WI38 (cell line): ENCODE measurements around the gene APOL1.

ENCODE experiments used
- H3K4me3 ChIP-seq: 2 replicates; pipeline ENCODE4 v1.5.1; 2011; ENCODE audit warnings: low read depth, mild to moderate bottlenecking, control low read depth, low read length
- TF ChIP-seq, protein P1 (sequence below): IDR thresholded peaks from 2 replicates; pipeline ENCODE4 v1.5.1; 2012; ENCODE audit warnings: low read depth, mild to moderate bottlenecking, control low read depth, low read length

The APOL1 gene

DNA sequence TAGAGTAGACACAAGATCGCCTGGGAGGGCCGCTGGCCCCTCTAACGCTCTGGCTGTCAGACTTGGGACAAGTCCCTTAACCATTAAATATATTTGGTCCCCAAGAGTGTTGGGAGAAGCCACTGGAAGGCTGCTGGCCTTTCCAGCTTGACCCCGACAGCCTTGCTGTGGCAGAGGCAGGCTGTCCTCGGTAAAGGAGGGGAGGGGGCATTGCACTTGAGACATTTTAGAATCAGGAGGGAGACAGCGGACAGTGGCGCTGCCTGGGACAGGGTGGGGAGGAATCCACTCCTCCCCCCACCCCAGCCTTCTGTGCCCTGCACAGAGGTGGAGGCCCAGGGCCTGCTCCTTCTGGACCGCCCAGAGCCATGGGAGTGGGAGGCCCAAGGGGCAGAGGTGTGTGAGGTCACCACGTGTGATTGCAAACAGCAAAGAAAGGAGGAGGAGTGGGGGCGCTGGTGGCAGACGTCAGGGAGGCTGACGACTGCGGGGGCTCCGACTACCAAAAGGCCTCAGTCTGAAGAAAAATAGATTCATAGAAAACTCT, 28.9 kb downstream of the APOL1 start:
- no peak overlapping the region for H3K4me3 ChIP-seq
- TF ChIP-seq, protein P1, sequence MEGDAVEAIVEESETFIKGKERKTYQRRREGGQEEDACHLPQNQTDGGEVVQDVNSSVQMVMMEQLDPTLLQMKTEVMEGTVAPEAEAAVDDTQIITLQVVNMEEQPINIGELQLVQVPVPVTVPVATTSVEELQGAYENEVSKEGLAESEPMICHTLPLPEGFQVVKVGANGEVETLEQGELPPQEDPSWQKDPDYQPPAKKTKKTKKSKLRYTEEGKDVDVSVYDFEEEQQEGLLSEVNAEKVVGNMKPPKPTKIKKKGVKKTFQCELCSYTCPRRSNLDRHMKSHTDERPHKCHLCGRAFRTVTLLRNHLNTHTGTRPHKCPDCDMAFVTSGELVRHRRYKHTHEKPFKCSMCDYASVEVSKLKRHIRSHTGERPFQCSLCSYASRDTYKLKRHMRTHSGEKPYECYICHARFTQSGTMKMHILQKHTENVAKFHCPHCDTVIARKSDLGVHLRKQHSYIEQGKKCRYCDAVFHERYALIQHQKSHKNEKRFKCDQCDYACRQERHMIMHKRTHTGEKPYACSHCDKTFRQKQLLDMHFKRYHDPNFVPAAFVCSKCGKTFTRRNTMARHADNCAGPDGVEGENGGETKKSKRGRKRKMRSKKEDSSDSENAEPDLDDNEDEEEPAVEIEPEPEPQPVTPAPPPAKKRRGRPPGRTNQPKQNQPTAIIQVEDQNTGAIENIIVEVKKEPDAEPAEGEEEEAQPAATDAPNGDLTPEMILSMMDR, result no peak

DNA sequence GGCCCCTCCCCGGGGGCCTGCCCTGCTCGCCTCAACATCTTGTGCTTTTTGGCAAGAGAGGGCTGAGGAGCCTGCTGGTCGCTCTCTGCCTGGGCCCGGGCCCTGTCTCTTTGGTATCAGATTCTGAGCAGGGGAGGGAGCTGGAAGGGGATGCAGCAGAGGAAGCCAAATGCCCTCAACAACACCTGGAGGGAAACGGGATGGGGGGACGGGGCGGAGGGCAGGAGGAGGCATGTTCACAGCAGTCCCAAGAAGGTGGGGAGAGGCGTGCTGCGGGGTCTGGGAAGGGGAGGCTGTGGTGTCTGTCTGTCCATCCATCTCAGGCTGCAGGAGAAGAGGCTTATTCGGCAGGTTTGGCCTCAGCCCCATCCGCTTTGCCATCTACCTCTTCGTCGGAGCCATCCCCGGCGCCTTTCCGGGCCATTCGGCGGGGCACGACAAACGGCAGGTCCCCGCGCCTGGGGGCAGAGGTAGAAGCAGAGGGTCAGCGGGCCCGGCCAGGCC, 29.4 kb downstream of the APOL1 start:
- TF ChIP-seq, protein P1, result no peak
- no peak overlapping the region for H3K4me3 ChIP-seq

DNA sequence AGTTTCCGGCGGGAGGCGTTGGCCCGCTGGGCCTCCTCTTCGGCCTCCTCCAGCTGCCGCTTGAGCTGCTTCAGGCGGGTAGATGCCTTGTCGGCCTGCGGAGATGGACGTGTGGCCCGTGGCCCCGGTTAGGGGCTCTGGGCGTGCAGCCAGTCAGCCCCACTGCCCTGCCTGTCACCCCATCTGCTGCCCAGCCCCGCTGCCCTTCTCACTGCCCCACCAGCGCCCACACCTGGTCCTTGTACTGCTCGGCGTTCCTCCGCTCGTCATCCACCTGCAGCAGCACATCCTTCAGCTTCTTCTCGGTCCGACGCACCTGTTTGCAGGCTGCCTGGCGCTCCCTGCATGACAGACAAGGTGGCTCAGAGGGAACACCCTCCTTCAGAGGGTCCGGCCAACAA, 31.2 kb downstream of the APOL1 start:
- no peak overlapping the region for H3K4me3 ChIP-seq
- TF ChIP-seq, protein P1, result no peak

GRCh38 chr22:36285017-36285416, 32.1 kb downstream of the APOL1 start:
- no peak overlapping the region for H3K4me3 ChIP-seq
- TF ChIP-seq, protein P1, result no peak

GRCh38 chr22:36285545-36285944, 32.6 kb downstream of the APOL1 start:
- TF ChIP-seq, protein P1, result no peak
- H3K4me3 ChIP-seq, result no peak overlapping the region

- TF ChIP-seq, protein P1, result peak; percentile 91
- no peak overlapping the region for H3K4me3 ChIP-seq
Measured at GRCh38 chr22:36286096-36286957, 33.4 kb downstream of the APOL1 start.

DNA sequence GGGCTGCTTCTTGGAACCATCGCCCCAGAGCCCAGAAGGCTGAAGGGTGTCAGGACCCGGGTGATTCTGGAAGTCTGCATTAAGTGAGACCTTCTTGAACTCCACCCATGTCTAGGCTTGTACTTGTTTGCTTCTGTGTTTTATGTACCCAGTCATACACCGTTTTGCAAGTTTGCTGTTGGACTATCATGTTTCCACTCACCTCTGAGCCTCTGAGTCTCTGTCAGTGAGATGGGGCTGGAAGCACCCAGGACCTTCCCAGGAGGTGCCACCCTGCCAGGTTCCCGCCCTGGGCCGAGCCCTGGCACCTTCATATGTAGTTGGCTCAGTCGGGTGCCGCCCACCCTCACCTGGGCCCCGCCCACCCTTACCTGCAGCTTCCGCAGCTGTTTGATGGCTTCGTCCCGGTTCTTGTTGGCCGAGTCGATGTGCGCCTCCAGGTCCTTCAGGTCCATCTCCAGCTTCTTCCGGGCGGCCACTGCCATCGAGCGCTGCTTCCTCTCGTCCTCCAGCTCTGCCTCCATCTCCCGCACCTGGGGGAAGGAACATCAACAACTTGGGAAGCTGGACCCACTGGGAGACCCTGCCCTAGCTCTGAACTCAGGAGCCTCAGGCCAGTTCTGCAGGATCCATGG, 35.1 kb downstream of the APOL1 start:
- no peak overlapping the region for H3K4me3 ChIP-seq
- TF ChIP-seq, protein P1, result no peak
